Sigmoid colon (tissue), 4 donors: ENCODE measurements around the gene CTSW.

Experiments
- CTCF ChIP-seq, 4 experiments: fragments of 450-650 bp in 3 of 4; fragments of 200-600 bp in 1 of 4; IDR thresholded peaks; one replicate each; pipeline ENCODE4 v1.5.1; 2016 to 2019; ENCODE audit warnings: antibody characterized with exemption in 4 of 4, mild to moderate bottlenecking in 3 of 4, moderate library complexity in 2 of 4
- EP300 ChIP-seq, 4 donors: sonication (generic); formaldehyde crosslinking; IDR thresholded peaks; one replicate each; pipeline ENCODE4 v1.6.1; 2017; ENCODE audit warnings: antibody characterized with exemption in 4 of 4
- POLR2A ChIP-seq, 2 donors: fragments of 450-650 bp; IDR thresholded peaks; one replicate each; pipeline ENCODE4 v1.6.1; 2016; ENCODE audit warnings: antibody characterized with exemption in 2 of 2, mild to moderate bottlenecking in 2 of 2, moderate library complexity in 2 of 2

GRCh38 chr11:65854161-65854592 is 25.5 kb upstream of the CTSW start:
- TF ChIP-seq CTCF (IDR thresholded peaks at IDR 0.05), result no peak
- no peak for TF ChIP-seq POLR2A (IDR thresholded peaks at IDR 0.05)
- no peak for TF ChIP-seq EP300 (IDR thresholded peaks at IDR 0.05)
